OCI-LY3 (cell line): ENCODE data around the gene ERN1.

Source experiments
- CTCF ChIP-seq: fragments of 200-600, 300-600 bp; sonication (generic); IDR thresholded peaks from 2 replicates; pipeline ENCODE4 v1.5.1; 2014; ENCODE audit warnings: antibody characterized with exemption, low read length, low read depth
- EZH2phosphoT487 ChIP-seq: fragments of 200-600 bp; shearing (Covaris generic); IDR thresholded peaks from 2 replicates; pipeline ENCODE4 v1.6.1; 2018; ENCODE audit warnings: antibody characterized with exemption, mixed run types, low read depth

GRCh38 chr17:64133546-64134215 is 3.7 kb upstream of the ERN1 start:
- TF ChIP-seq CTCF (peak; percentile 81), EZH2phosphoT487 (no peak)
